Measurements from ENCODE around the gene DSN1. TPM values are rescaled to one million over a fixed set of nuclear protein-coding genes. Genes with fewer than 3 reads are reported as not detected.

The DSN1 gene
- total RNA-seq, 6 experiments from 2014 or later: 8.6 to 15.7 (median 14.0) TPM

GRCh38 chr20:36794116-36794474 lies 20.5 kb upstream of the DSN1 start:
- TF ChIP-seq CTCF (IDR thresholded peaks at IDR 0.05): no peak

GRCh38 chr20:36793294-36794115 lies 19.9 kb upstream of the DSN1 start:
- peaks cover 2% of the 10 kb centered on the region; the same call in 1 of the 2 replicates for H3K27me3 Mint-ChIP-seq (ENCODE audit: insufficient read depth)
- H3K4me1 Mint-ChIP-seq (ENCODE audit: low read depth): no peaks in the 10 kb centered on the region
- H3K36me3 Mint-ChIP-seq (ENCODE audit: low read depth): peaks cover 28% of the 10 kb centered on the region
- no peak for TF ChIP-seq CTCF (IDR thresholded peaks at IDR 0.05)
- DNase-seq: no peak
- H3K27ac Mint-ChIP-seq: no peak overlapping the region
- H3K9me3 Mint-ChIP-seq: no peaks in the 10 kb centered on the region
- H3K4me3 Mint-ChIP-seq: no peak overlapping the region

More at GRCh38 chr20:36794116-36794474, 20.5 kb upstream of the DSN1 start:
- H3K9me3 Mint-ChIP-seq: no peaks in the 10 kb centered on the region
- DNase-seq: no peak
- H3K36me3 Mint-ChIP-seq (ENCODE audit: low read depth): peaks cover 30% of the 10 kb centered on the region
- H3K27me3 Mint-ChIP-seq (ENCODE audit: insufficient read depth): peaks cover 2% of the 10 kb centered on the region; the same call in 1 of the 2 replicates
- no peak overlapping the region for H3K27ac Mint-ChIP-seq
- H3K4me3 Mint-ChIP-seq: no peak overlapping the region
- no peaks in the 10 kb centered on the region for H3K4me1 Mint-ChIP-seq (ENCODE audit: low read depth)

GRCh38 chr20:36792422-36792821 lies 18.9 kb upstream of the DSN1 start:
- no peaks in the 10 kb centered on the region for H3K4me1 Mint-ChIP-seq (ENCODE audit: low read depth)
- peak; percentile 76 for DNase-seq
- H3K9me3 Mint-ChIP-seq: no peaks in the 10 kb centered on the region
- peaks cover 22% of the 10 kb centered on the region for H3K36me3 Mint-ChIP-seq (ENCODE audit: low read depth)
- peaks cover 2% of the 10 kb centered on the region; the same call in 1 of the 2 replicates for H3K27me3 Mint-ChIP-seq (ENCODE audit: insufficient read depth)
- no peak overlapping the region for H3K27ac Mint-ChIP-seq
- TF ChIP-seq CTCF (IDR thresholded peaks at IDR 0.05): peak; percentile 73
- no peak overlapping the region for H3K4me3 Mint-ChIP-seq

GRCh38 chr20:36791862-36792261 lies 18.3 kb upstream of the DSN1 start:
- Mint-ChIP-seq H3K27ac (no peak overlapping the region), H3K4me1 (ENCODE audit: low read depth) (no peaks in the 10 kb centered on the region), H3K27me3 (ENCODE audit: insufficient read depth) (peaks cover 2% of the 10 kb centered on the region; the same call in 1 of the 2 replicates), H3K36me3 (ENCODE audit: low read depth) (peaks cover 23% of the 10 kb centered on the region), H3K4me3 (no peak overlapping the region), H3K9me3 (no peaks in the 10 kb centered on the region)
- no peak for DNase-seq
- TF ChIP-seq CTCF (IDR thresholded peaks at IDR 0.05): no peak

- DNase-seq: no peak
- Mint-ChIP-seq H3K36me3 (ENCODE audit: low read depth) (peaks cover 39% of the 10 kb centered on the region), H3K27ac (no peak overlapping the region), H3K9me3 (no peaks in the 10 kb centered on the region), H3K27me3 (ENCODE audit: insufficient read depth) (peaks cover 2% of the 10 kb centered on the region; the same call in 1 of the 2 replicates), H3K4me3 (no peak overlapping the region), H3K4me1 (ENCODE audit: low read depth) (peaks cover 18% of the 10 kb centered on the region)
- no peak for TF ChIP-seq CTCF (IDR thresholded peaks at IDR 0.05)
Measured at GRCh38 chr20:36786663-36787062, 13.1 kb upstream of the DSN1 start.
